Fibroblast of the conjunctiva (primary cell): ENCODE measurements around the gene ZNF343.
"Not testable (repeated sequence)": the region's sequence is repeated elsewhere in the genome, so short reads cannot be mapped to it uniquely, and the experiment has no call there.

Experiments used
- DNase-seq: peaks from one replicate; pipeline ENCODE4 v3.0.0-alpha.2; 2010; ENCODE audit warnings: low read depth

Gene ZNF343

GRCh38 chr20:2521369-2522305, 12.9 kb upstream of the ZNF343 start:
- peak; percentile 29 for DNase-seq

- no peak for DNase-seq
Observed at GRCh38 chr20:2520617-2521016, 11.9 kb upstream of the ZNF343 start.

DNA sequence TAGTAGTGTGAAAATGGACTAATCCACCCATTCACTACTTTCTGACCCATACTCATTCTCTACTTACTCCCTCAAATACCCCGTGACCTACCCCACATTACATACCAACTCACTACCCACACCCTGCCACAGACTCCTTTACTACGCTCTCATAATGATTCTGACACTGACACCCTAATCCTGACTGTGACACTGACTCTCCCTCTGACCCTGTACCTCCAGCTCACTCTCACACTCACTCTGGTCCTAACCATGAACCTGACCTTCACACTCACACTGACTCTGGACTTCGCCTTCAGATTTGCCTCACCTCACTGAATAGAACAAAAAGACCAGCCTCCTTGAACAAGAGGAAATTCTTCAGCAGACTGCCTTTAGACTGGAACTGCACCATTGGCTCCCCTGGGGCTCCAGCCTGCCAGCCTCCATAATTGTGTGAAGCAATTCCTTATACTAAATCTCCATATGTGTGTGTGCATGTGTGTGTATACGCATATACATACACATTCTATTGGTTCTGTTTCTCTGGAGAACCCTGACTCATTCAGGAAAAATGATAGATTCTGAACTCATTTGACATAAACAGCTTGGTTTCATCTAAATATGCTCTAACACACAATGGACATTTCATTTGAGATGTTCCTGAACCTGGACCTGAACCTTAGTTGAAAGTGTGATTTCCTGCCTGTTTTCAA, 10.5 kb upstream of the ZNF343 start:
- DNase-seq = peak; percentile 67

DNA sequence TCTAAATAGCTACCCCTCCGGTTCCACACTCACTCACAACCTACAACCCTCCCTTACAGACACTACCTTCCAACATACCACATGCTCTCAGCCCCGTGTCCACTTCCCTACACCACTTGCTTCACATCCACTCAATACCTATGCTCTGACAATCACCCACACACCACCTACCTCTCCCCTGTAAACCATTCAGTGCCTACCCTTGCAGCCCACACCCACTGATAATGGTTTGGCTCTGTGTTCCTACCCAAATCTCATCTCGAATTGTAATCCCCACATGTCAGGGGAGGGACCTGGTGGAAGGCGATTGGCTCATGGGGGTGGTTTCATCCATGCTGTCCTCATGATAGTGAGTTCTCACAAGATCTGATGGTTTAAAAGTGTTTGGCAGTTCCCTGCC, 9.8 kb upstream of the ZNF343 start:
- no peak for DNase-seq

DNA sequence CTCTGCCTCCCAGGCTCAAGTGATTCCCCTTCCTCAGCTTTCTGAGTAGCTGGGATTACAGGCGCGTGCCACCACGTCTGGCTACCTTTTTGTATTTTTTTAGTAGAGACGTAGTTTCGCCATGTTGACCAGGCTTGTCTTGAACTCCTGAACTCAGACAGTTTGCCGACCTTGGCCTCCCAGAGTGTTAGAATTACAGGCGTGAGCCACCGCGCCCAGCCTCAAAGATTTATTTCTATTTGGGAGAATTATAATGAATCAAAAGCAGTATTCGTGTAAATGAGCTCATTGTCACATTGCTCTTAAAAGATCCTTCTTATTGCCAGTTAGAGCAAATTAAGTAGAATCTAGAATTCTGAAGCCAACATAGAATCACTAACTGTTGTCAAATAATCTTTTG, 9.4 kb upstream of the ZNF343 start:
- no peak for DNase-seq

- DNase-seq = no peak
Observed at GRCh38 chr20:2516399-2516798, 7.7 kb upstream of the ZNF343 start.

DNA sequence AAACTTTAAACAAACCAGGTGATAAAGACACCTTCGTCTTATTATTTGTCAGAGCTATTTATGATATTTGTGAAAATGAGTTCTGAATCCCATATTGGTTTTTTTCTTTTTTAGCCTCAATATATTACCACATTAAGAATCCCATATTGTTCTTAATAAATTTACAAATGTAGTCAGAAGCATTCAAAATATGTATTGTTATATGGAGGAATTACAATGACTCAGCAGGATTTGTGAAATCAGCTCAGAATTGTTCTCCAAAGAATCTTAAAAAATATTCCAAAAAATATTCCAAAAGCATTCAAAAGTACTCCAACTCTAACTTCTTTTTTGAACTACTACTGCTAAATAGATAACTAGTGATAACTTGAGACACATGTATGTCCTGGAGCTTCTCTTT, 6.5 kb upstream of the ZNF343 start:
- DNase-seq = no peak

- DNase-seq = no peak
Observed at GRCh38 chr20:2509794-2510193, 1.1 kb upstream of the ZNF343 start.

GRCh38 chr20:2509468-2509781, 710 bp upstream of the ZNF343 start:
- no peak for DNase-seq

DNA sequence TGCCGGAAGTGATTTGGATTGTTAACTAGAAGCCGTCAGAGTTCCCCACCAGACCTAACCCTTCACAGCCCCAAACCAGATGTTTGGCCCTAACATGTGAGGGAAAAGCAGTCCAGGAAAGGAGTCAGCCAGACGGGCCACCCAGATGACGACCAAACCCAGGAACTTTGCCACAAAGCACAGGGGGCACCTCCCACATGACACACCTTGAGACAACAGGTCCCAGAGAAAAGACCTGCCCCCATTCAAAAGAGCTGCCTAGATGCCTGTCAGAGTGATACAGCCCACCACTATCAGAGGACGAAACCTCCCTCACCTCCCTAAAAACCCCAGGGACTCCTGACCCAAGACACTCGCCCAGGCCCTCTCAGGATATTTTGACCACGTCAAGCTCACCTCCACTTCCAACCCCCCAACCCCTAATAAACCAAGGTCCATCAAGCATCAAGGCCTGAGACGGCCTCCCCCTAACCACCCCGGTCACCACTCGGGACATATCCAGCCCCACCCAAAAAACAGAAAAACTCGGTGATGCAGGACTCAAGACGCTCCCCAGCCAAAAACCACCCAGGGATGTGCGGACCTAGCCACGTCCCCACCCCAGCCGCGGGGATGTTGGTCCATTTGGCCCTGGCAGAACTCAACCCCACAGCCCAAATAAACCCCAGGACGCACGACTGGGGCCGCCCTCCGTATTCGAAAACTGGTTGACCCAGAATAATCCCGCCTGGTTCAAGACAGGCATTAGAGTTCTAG, 662 bp downstream of the ZNF343 start:
- DNase-seq = no peak

GRCh38 chr20:2507464-2507863, 1.3 kb downstream of the ZNF343 start:
- no peak for DNase-seq

DNA sequence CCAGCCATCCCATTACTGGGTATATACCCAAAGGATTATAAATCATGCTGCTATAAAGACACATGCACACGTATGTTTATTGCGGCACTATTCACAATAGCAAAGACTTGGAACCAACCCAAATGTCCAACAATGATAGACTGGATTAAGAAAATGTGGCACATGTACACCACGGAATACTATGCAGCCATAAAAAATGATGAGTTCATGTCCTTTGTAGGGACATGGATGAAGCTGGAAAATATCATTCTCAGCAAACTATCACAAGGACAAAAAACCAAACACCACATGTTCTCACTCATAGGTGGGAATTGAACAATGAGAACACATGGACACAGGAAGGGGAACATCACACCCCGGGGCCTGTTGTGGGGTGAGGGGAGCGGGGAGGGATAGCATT, 2.3 kb downstream of the ZNF343 start:
- not testable (repeated sequence) for DNase-seq

DNA sequence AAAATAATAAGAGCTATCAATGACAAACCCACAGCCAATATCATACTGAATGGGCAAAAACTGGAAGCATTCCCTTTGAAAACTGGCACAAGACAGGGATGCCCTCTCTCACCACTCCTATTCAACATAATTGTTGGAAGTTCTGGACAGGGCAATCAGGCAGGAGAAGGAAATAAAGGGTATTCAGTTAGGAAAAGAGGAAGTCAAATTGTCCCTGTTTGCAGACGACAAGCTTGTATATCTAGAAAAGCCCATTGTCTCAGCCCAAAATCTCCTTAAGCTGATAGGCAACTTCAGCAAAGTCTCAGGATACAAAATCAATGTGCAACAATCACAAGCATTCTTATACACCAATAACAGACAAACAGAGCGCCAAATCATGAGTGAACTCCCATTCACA, 3.9 kb downstream of the ZNF343 start:
- DNase-seq = not testable (repeated sequence)

DNA sequence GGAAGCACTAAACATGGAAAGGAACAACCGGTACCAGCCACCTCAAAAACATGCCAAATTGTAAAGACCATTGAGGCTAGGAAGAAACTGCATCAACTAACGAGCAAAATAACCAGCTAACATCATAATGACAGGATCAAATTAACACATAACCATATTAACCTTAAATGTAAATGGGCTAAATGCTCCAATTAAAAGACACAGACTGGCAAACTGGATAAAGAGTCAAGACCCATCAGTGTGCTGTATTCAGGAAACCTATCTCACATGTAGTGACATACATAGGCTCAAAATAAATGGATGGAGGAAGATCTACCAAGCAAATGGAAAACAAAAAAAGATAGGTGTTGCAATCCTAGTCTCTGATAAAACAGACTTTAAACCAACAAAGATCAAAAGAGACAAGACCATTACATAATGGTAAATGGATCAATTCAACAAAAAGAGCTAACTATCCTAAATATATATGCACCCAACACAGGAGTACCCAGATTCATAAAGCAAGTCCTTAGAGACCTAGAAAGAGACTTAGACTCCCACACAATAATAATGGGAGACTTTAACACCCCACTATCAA, 5.8 kb downstream of the ZNF343 start:
- DNase-seq = not testable (repeated sequence)

DNA sequence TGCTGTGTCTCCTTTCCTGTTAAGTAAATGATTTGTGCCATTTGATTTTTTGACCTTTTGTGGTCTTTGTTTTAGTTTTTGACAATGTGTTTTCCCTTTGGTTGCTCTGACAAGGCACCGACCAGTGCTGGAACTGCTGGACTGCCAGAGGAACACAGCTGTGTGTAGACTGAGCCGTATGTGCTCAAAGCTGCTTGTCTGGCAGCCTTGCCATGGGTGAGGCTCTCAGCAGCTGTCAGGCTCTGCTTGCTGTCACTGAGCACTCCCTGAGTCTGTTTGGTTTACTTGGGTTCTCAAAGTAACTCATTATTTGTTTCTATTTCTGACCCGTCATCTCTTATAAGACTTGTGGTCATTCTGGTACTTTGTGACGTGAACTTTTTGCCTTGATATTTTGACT, 23.1 kb downstream of the ZNF343 start:
- DNase-seq = no peak

GRCh38 chr20:2485080-2485479, 23.6 kb downstream of the ZNF343 start:
- DNase-seq = no peak

DNA sequence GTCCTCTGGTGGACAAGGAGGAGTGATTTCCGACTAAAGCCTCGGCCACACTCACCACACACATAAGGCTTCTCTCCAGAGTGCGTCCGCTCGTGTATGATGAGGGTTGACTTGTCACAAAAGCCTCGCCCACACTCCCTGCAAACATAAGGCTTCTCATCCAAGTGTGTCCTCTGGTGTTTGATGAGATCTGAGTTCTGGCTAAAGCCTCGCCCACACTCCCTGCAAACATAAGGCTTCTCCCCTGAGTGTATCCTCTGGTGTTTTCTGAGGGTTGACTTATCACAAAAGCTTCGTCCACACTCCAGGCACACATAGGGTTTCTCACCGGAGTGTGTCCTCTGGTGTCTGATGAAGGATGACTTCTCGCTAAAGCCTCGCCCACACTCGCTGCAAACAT, 25.2 kb downstream of the ZNF343 start:
- no peak for DNase-seq

DNA sequence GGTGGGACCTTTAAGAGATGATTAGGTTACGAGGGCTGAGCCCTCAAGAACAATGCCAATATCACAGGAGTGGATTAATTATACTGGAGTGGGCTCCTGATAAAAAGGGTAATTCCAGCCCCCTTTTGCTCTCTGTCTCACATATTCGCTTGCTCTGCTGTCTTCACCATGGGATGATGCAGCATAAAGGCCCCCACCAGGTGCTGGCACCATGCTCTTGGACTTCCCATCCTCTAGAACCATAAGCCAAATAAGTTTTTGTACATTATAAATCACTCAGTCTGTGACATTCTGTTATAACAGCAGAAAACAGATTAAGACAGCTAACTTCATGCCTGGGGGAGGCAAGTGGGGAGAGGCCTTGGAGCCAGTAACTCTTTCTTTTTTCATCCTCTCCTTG, 28.3 kb downstream of the ZNF343 start:
- no peak for DNase-seq

GRCh38 chr20:2476742-2477615, 31.7 kb downstream of the ZNF343 start:
- DNase-seq = no peak

- no peak for DNase-seq
Observed at GRCh38 chr20:2475850-2476741, 32.6 kb downstream of the ZNF343 start.
